Stimulated activated CD4-positive, alpha-beta T cell treated with anti-CD3 and anti-CD28 coated beads, Interleukin-2, amount 100 ng/mL, for 4 hours (primary cell): Measurements from ENCODE around the gene UAP1L1.
A peak's percentile ranks its signal among the peaks of the same experiment; 100 is the strongest.

Source experiments
- DNase-seq: peaks from one replicate; pipeline ENCODE4 v3.0.0-alpha.2; 2020; ENCODE audit warnings: low read depth

Gene UAP1L1

GRCh38 chr9:137076636-137077009 lies 694 bp upstream of the UAP1L1 start:
- DNase-seq = no peak

GRCh38 chr9:137077758-137078693 lies 709 bp downstream of the UAP1L1 start:
- no peak for DNase-seq

GRCh38 chr9:137078701-137079400 lies 1.5 kb downstream of the UAP1L1 start:
- DNase-seq = no peak

GRCh38 chr9:137079401-137079787 lies 2.1 kb downstream of the UAP1L1 start:
- DNase-seq = no peak

GRCh38 chr9:137080260-137081122 lies 3.2 kb downstream of the UAP1L1 start:
- no peak for DNase-seq

GRCh38 chr9:137082222-137082924 lies 5.1 kb downstream of the UAP1L1 start:
- no peak for DNase-seq

- DNase-seq = no peak
Observed at GRCh38 chr9:137082925-137083290, 5.6 kb downstream of the UAP1L1 start.

- DNase-seq = no peak
Observed at GRCh38 chr9:137083394-137084004, 6.2 kb downstream of the UAP1L1 start.

- DNase-seq = no peak
Observed at GRCh38 chr9:137084526-137084925, 7.2 kb downstream of the UAP1L1 start.

GRCh38 chr9:137085920-137086530 lies 8.7 kb downstream of the UAP1L1 start:
- no peak for DNase-seq

GRCh38 chr9:137086531-137087408 lies 9.5 kb downstream of the UAP1L1 start, which contains the start of gene MAN1B1:
TSS of gene MAN1B1 (plus strand) at chr9:137086985. CDS start at chr9:137087000, 15 bp downstream.
- DNase-seq = peak; percentile 100

- no peak for DNase-seq
Observed at GRCh38 chr9:137087409-137087925, 10.2 kb downstream of the UAP1L1 start.

GRCh38 chr9:137088121-137088520 lies 10.8 kb downstream of the UAP1L1 start:
- no peak for DNase-seq

- no peak for DNase-seq
Observed at GRCh38 chr9:137089232-137089947, 12.1 kb downstream of the UAP1L1 start.

GRCh38 chr9:137095664-137096517 lies 18.6 kb downstream of the UAP1L1 start:
- peak; percentile 77 for DNase-seq

- DNase-seq = no peak
Observed at GRCh38 chr9:137096785-137097546, 19.6 kb downstream of the UAP1L1 start.
